ENCODE results near the gene ZNF341. TPM values are rescaled to one million over a fixed set of nuclear protein-coding genes. Genes with fewer than 3 reads are reported as not detected.

The ZNF341 gene
- polyA plus RNA-seq, 2 donors, result 2.6 to 4.5 TPM

- 89 to 91% methylated on average over 3 of the region's 3 CpGs for WGBS, 2 donors
Observed at GRCh38 chr20:33727806-33728205, 4.0 kb upstream of the ZNF341 start.

GRCh38 chr20:33728463-33728862 lies 3.3 kb upstream of the ZNF341 start:
- no peaks in the 10 kb centered on the region for H3K9me3 ChIP-seq (ENCODE audit: control insufficient read depth in 2 of 2, insufficient read depth in 1 of 2, low read depth in 1 of 2, low read length in 1 of 2)
- no peak overlapping the region for H3K4me3 ChIP-seq (ENCODE audit: low read depth in 1 of 2, low read length in 2 of 2)
- H3K4me1 ChIP-seq (ENCODE audit: control insufficient read depth in 2 of 2, insufficient read depth in 2 of 2, low read length in 1 of 2), result no peaks in the 10 kb centered on the region
- WGBS, 2 donors, result 83 to 88% methylated on average over 2 of the region's 2 CpGs
- H3K36me3 ChIP-seq (ENCODE audit: control insufficient read depth in 2 of 2, insufficient read depth in 2 of 2, low read length in 1 of 2), result no peaks in the 10 kb centered on the region
- no peaks in the 10 kb centered on the region for H3K27me3 ChIP-seq (ENCODE audit: control insufficient read depth in 1 of 2, insufficient read depth in 2 of 2, low read length in 2 of 2)
- H3K27ac ChIP-seq (ENCODE audit: low read depth in 2 of 2, low read length in 1 of 2), result no peak overlapping the region

More at GRCh38 chr20:33727806-33728205, 4.0 kb upstream of the ZNF341 start:
- no peaks in the 10 kb centered on the region for H3K36me3 ChIP-seq (ENCODE audit: control insufficient read depth in 2 of 2, insufficient read depth in 2 of 2, low read length in 1 of 2)
- H3K9me3 ChIP-seq (ENCODE audit: control insufficient read depth in 2 of 2, insufficient read depth in 1 of 2, low read depth in 1 of 2, low read length in 1 of 2), result no peaks in the 10 kb centered on the region
- no peaks in the 10 kb centered on the region for H3K27me3 ChIP-seq (ENCODE audit: control insufficient read depth in 1 of 2, insufficient read depth in 2 of 2, low read length in 2 of 2)
- peaks cover 0 to 2% of the 10 kb centered on the region in 2 donors for H3K4me1 ChIP-seq (ENCODE audit: control insufficient read depth in 2 of 2, insufficient read depth in 2 of 2, low read length in 1 of 2)
- no peak overlapping the region for H3K4me3 ChIP-seq (ENCODE audit: low read depth in 1 of 2, low read length in 2 of 2)
- H3K27ac ChIP-seq (ENCODE audit: low read depth in 2 of 2, low read length in 1 of 2), result no peak overlapping the region

DNA sequence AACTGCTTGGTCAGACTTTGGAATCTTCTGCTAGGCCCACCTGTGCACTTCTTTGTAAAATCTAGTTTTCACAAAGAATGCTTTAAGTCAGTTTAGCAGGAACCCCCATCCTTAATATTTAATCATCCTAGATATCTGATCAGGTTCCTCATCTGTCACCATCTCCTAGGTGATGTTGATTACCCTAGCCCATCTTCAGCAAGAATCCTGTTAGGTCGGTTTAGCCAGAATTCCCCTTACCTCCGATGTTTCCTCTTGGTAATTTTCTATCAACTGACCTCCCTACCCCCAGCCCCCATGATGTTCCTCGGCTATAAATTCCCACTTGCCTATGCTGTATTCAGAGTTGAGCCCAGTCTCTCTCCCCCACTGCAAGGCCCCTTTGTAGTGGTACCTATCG lies 2.7 kb upstream of the ZNF341 start:
- Histone ChIP-seq H3K27ac (ENCODE audit: low read depth in 2 of 2, low read length in 1 of 2) (no peak overlapping the region), H3K9me3 (ENCODE audit: control insufficient read depth in 2 of 2, insufficient read depth in 1 of 2, low read depth in 1 of 2, low read length in 1 of 2) (no peaks in the 10 kb centered on the region), H3K27me3 (ENCODE audit: control insufficient read depth in 1 of 2, insufficient read depth in 2 of 2, low read length in 2 of 2) (no peaks in the 10 kb centered on the region), H3K36me3 (ENCODE audit: control insufficient read depth in 2 of 2, insufficient read depth in 2 of 2, low read length in 1 of 2) (no peaks in the 10 kb centered on the region), H3K4me1 (ENCODE audit: control insufficient read depth in 2 of 2, insufficient read depth in 2 of 2, low read length in 1 of 2) (no peaks in the 10 kb centered on the region), H3K4me3 (ENCODE audit: low read depth in 1 of 2, low read length in 2 of 2) (no peak overlapping the region)
- 62 to 66% methylated on average over 4 of the region's 4 CpGs for WGBS, 2 donors

GRCh38 chr20:33730946-33731692 lies 677 bp upstream of the ZNF341 start:
- H3K27ac ChIP-seq (ENCODE audit: low read depth in 2 of 2, low read length in 1 of 2), result peak overlapping the region; percentile 96 to 97
- H3K27me3 ChIP-seq (ENCODE audit: control insufficient read depth in 1 of 2, insufficient read depth in 2 of 2, low read length in 2 of 2), result no peaks in the 10 kb centered on the region

GRCh38 chr20:33732166-33732970 lies 572 bp downstream of the ZNF341 start:
- no peaks in the 10 kb centered on the region for H3K27me3 ChIP-seq (ENCODE audit: control insufficient read depth in 1 of 2, insufficient read depth in 2 of 2, low read length in 2 of 2)
- H3K4me1 ChIP-seq (ENCODE audit: control insufficient read depth in 2 of 2, insufficient read depth in 2 of 2, low read length in 1 of 2), result no peaks in the 10 kb centered on the region
- WGBS, 2 donors, result 1 to 2% methylated on average over 40 to 68 of the region's 68 CpGs
- peak overlapping the region; percentile 64 to 65 for H3K4me3 ChIP-seq (ENCODE audit: low read depth in 1 of 2, low read length in 2 of 2)
- H3K27ac ChIP-seq (ENCODE audit: low read depth in 2 of 2, low read length in 1 of 2), result peak overlapping the region; percentile 96 to 97
- peaks cover 0 to 6% of the 10 kb centered on the region in 2 donors for H3K9me3 ChIP-seq (ENCODE audit: control insufficient read depth in 2 of 2, insufficient read depth in 1 of 2, low read depth in 1 of 2, low read length in 1 of 2)
- no peaks in the 10 kb centered on the region for H3K36me3 ChIP-seq (ENCODE audit: control insufficient read depth in 2 of 2, insufficient read depth in 2 of 2, low read length in 1 of 2)

More at GRCh38 chr20:33730946-33731692, 677 bp upstream of the ZNF341 start:
- Histone ChIP-seq H3K4me1 (ENCODE audit: control insufficient read depth in 2 of 2, insufficient read depth in 2 of 2, low read length in 1 of 2) (no peaks in the 10 kb centered on the region), H3K4me3 (ENCODE audit: low read depth in 1 of 2, low read length in 2 of 2) (peak overlapping the region; percentile 64 to 65), H3K9me3 (ENCODE audit: control insufficient read depth in 2 of 2, insufficient read depth in 1 of 2, low read depth in 1 of 2, low read length in 1 of 2) (no peaks in the 10 kb centered on the region), H3K36me3 (ENCODE audit: control insufficient read depth in 2 of 2, insufficient read depth in 2 of 2, low read length in 1 of 2) (no peaks in the 10 kb centered on the region)
- 81 to 84% methylated on average over 18 of the region's 18 CpGs for WGBS, 2 donors

- Histone ChIP-seq H3K9me3 (ENCODE audit: control insufficient read depth in 2 of 2, insufficient read depth in 1 of 2, low read depth in 1 of 2, low read length in 1 of 2) (peaks cover 0 to 6% of the 10 kb centered on the region in 2 donors), H3K36me3 (ENCODE audit: control insufficient read depth in 2 of 2, insufficient read depth in 2 of 2, low read length in 1 of 2) (no peaks in the 10 kb centered on the region), H3K27ac (ENCODE audit: low read depth in 2 of 2, low read length in 1 of 2) (peak overlapping the region; percentile 81 to 97), H3K27me3 (ENCODE audit: control insufficient read depth in 1 of 2, insufficient read depth in 2 of 2, low read length in 2 of 2) (no peaks in the 10 kb centered on the region), H3K4me1 (ENCODE audit: control insufficient read depth in 2 of 2, insufficient read depth in 2 of 2, low read length in 1 of 2) (no peaks in the 10 kb centered on the region), H3K4me3 (ENCODE audit: low read depth in 1 of 2, low read length in 2 of 2) (no peak overlapping the region)
- WGBS, 2 donors, result 56 to 60% methylated on average over 6 of the region's 6 CpGs
Observed at GRCh38 chr20:33733654-33734576, 2.1 kb downstream of the ZNF341 start.

- Histone ChIP-seq H3K36me3 (ENCODE audit: control insufficient read depth in 2 of 2, insufficient read depth in 2 of 2, low read length in 1 of 2) (no peaks in the 10 kb centered on the region), H3K27me3 (ENCODE audit: control insufficient read depth in 1 of 2, insufficient read depth in 2 of 2, low read length in 2 of 2) (no peaks in the 10 kb centered on the region), H3K27ac (ENCODE audit: low read depth in 2 of 2, low read length in 1 of 2) (no peak overlapping the region), H3K4me3 (ENCODE audit: low read depth in 1 of 2, low read length in 2 of 2) (no peak overlapping the region), H3K4me1 (ENCODE audit: control insufficient read depth in 2 of 2, insufficient read depth in 2 of 2, low read length in 1 of 2) (no peaks in the 10 kb centered on the region), H3K9me3 (ENCODE audit: control insufficient read depth in 2 of 2, insufficient read depth in 1 of 2, low read depth in 1 of 2, low read length in 1 of 2) (peaks cover 0 to 6% of the 10 kb centered on the region in 2 donors)
- 98 to 99% methylated on average over 3 of the region's 3 CpGs for WGBS, 2 donors
Observed at GRCh38 chr20:33736962-33737361, 5.2 kb downstream of the ZNF341 start.

DNA sequence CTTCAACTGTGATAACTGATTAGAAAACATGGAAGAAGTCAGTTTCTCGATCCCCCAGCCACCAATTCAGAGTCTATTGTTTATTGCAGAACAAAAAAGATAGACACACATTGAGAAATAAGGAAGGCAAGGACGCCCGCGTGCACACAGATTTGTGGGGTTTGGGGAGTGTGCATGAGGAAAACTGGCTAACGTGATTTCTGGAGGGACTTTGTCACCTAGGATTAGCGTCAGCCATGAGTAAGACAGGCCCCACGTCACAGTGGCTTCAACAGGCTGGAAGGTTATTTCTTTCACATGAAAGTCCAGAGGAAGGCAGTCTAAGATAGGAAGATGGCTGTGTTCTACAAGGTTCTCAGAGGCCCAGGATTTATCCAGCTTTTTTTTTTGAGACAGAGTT lies 7.7 kb downstream of the ZNF341 start:
- 83 to 91% methylated on average over 7 of the region's 7 CpGs for WGBS, 2 donors
- H3K27ac ChIP-seq (ENCODE audit: low read depth in 2 of 2, low read length in 1 of 2), result no peak overlapping the region
- H3K4me3 ChIP-seq (ENCODE audit: low read depth in 1 of 2, low read length in 2 of 2), result no peak overlapping the region
- H3K4me1 ChIP-seq (ENCODE audit: control insufficient read depth in 2 of 2, insufficient read depth in 2 of 2, low read length in 1 of 2), result no peaks in the 10 kb centered on the region
- H3K9me3 ChIP-seq (ENCODE audit: control insufficient read depth in 2 of 2, insufficient read depth in 1 of 2, low read depth in 1 of 2, low read length in 1 of 2), result peaks cover 0 to 6% of the 10 kb centered on the region in 2 donors
- no peaks in the 10 kb centered on the region for H3K36me3 ChIP-seq (ENCODE audit: control insufficient read depth in 2 of 2, insufficient read depth in 2 of 2, low read length in 1 of 2)
- no peaks in the 10 kb centered on the region for H3K27me3 ChIP-seq (ENCODE audit: control insufficient read depth in 1 of 2, insufficient read depth in 2 of 2, low read length in 2 of 2)

DNA sequence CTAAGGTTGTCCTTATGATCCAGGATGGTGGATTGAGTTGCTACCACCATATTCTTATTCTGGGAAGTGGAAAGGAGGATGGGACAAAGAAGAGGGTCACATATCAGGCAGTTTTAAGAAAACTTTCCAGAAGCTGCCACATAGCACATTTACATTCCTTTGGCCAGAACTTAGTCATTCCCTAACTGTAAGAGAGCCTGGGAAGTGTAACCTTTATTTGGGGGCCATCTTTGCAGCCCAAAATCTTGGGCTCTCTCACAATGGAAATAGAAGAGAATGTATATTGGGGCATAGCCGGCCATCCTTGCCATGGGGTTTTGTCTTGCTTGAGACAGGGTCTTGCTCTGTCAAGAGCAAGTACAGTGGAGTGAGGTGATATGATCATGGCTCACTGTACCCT lies 8.4 kb downstream of the ZNF341 start:
- Histone ChIP-seq H3K36me3 (ENCODE audit: control insufficient read depth in 2 of 2, insufficient read depth in 2 of 2, low read length in 1 of 2) (peaks cover 0 to under 1% of the 10 kb centered on the region in 2 donors), H3K27ac (ENCODE audit: low read depth in 2 of 2, low read length in 1 of 2) (no peak overlapping the region), H3K4me3 (ENCODE audit: low read depth in 1 of 2, low read length in 2 of 2) (no peak overlapping the region), H3K4me1 (ENCODE audit: control insufficient read depth in 2 of 2, insufficient read depth in 2 of 2, low read length in 1 of 2) (no peaks in the 10 kb centered on the region), H3K9me3 (ENCODE audit: control insufficient read depth in 2 of 2, insufficient read depth in 1 of 2, low read depth in 1 of 2, low read length in 1 of 2) (peaks cover 0 to 6% of the 10 kb centered on the region in 2 donors), H3K27me3 (ENCODE audit: control insufficient read depth in 1 of 2, insufficient read depth in 2 of 2, low read length in 2 of 2) (no peaks in the 10 kb centered on the region)
- WGBS, 2 donors, result 93 to 94% methylated on average over 1 of the region's 1 CpG
